KG1 (cell line): ENCODE results near the gene DBH.
"Not testable (repeated sequence)": the region's sequence is repeated elsewhere in the genome, so short reads cannot be mapped to it uniquely, and the experiment has no call there.

Source experiments
- DNase-seq: peaks from one replicate; lab custom pipeline; 2025; lab: John Stamatoyannopoulos, UW

Gene DBH

DNA sequence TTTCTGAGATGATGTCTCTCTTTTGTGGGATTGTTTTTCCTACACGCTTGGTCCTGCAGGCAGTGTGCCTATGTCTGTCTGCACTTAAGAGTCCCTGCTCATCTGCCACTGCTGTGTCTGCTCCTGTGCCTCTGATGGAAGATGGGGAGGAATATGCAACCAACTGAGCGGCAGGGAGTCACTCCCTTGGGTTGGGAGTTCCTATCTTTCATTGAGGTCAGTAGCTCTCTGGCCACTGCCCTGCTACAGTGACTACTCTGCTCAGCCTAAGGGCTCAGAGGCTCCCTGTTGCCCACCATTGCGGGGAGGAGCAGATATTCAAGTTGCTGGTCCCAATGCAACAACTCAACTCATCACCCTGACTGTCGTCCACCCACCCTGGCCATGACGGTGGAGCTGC, 13.6 kb upstream of the DBH start:
- no peak for DNase-seq

DNA sequence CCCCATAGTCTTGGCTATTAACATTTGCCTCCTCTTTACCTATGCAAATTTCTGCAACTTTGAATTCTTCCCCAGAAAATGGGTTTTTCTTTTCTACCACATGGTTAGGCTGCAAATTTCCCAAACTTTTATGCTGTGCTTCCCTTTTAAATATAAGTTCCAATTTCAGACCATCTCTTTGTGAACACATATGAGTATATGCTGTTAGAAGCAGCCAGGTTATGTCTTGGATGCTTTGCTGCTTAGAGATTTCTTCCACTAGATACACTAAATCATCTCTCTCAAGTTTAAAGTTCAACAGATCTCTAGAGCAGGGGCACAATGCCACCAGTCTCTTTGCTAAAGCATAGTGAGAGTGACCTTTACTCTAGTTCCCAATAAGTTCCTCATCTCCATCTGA, 10.2 kb upstream of the DBH start:
- not testable (repeated sequence) for DNase-seq

DNA sequence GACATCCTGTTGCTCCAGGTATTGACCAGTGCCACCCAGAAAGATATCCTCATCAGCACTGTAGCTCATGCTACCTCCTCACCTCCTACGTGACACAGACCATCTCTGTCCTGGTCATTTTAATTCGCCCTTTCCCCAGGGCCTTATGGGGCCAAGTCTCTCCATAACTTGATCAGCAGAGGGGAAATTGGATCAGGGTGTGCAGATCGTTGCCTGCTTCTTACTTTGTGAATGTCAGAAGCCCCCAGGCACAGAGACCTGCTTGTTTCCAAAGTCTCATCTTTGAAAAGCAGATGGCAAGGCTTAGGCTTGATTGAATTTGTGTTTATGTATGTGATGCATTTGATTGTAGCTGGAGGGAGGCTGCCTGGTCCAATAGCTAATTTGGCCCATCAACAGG, 8.8 kb upstream of the DBH start:
- DNase-seq: no peak

DNA sequence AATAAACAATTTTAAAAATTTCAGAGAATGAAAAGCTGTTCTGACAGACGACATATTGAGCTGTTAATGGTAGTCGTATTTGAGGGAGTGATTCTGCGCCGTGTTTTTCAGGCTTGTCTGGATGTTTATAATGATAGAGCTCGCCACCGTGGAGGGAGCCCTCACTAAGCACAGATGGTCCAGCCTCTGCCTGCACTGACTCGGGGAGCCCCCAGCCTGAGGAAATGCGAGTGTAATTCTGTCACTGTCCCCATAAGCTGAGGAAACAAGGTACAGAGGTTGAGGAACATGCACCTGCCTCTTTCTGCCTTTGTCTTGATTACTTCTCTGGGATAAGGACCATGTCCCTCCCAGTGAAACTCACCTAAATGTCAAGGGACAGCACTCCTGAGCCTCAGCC, 7.4 kb upstream of the DBH start:
- no peak for DNase-seq

DNA sequence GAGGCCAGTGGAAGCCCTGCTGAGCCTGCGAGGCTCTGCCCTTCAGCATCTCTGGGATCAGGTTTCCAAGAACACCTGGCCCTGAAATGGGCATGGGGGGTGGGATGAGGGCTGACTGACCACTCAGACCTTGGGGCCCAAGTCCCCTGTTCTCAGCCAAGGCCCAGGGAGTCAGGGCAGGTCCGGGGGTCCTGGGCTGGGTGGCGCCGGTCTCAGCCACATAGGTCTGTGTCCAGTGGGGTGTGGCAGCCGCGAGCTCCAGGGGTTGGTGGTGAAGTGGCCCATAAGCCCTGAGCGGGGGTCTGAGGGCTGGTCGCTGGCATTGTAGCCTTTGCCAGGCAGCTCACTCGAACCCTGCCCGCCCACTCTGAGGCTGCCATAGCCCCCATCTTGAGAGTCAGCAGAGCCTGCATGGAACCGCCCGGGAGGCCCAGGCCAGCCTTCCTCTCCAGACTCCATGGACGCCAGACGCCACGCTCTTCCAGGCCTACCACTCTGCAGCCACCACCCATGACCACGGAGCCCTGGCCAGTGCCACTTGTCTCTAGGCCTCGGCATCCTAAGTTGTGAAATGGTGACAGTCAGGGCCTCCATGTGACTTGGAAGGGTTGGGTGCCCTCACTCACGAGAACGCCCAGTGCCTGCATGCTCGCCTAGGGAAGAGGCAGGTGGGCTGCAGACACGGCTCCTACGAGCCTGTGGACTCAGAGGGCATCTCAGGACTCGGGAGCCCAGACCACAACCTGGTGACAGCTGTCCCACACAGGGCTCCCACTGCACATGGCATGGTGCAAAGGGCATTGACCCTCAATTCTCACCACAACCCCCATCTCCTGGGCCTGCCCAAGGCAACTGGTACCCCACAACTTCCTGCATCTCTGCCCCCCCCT, 6.7 kb upstream of the DBH start:
- DNase-seq: no peak

DNA sequence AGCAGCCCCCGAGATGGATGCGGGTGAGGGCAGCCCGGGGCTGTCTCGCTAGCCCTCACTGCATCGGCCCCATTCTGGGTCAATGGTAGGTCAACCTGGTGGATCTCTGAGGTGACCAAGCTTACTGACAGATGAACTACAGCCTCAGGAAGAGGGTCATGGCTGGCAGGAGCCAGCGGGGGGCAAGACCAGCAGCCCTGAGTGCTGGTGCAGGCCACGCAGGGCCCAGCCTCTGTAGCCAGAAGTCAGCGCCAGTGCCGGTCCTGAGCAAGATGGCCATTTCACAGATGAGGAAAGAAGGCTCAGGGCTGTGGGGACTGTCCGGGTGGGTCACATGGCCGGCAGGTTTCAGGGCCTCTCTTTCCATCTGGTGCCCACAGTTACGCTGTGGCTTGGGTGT, 5.1 kb upstream of the DBH start:
- DNase-seq: no peak

DNA sequence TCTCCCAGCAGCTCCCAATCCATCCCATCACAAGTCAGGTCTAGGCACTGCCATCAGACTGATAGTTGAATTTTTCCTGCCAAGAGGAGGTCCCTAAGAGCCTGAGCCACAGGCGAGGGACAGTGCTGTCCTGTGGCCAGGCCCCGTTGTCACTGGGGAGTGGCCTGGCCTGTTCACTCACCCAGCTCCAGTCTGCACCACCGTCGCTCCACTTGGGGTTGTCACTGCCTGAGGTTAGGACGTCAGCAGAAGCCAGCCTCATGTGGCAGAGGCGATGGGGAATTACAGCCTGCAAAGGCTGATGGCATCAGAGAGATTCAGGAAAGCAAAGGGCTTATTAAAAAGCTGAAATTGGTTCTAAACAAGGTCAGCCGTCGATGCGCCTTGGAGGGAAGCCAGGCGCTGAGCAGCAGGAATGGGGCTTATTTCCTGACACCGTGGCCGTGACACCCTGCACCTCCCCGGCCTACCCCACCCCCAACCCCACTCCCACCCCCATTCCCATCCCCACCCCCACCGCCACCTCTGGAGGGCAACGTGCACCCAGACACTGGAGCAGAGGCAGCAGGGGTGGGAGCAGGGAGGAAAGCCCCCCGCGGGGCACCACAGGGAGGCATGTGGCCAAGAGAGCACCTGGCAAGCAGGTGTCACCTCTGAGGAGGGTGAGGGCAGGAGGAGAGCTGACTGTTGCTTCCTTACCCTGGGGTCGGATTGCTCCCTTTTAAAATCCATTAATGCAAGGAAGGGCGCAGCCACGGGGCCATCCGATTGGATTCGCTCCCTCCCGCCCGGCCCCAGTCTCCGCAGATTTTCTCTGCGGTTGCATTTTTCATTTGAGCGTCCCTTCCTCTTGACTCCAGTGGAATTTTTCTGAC, 3.1 kb upstream of the DBH start:
- DNase-seq: no peak

DNA sequence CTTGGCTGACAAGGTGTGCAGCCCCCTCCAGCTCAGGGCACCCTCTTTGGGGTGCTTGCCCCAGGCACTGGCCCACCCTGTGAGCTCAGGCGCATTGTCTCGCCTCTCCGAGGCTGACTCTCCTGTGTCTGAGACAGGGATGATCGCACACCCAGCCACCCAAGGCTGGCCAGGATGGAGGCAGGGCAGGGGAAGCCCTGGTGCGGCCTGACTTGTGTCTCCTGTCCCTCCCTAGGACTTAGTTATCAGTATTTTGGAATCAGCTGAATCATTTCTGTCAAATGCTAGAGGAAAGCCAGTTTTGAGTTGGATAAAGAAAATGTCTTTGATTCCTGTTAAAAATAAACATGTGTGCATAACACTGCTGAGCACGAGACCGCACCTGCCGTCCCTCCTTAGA, 2.5 kb upstream of the DBH start:
- no peak for DNase-seq

DNA sequence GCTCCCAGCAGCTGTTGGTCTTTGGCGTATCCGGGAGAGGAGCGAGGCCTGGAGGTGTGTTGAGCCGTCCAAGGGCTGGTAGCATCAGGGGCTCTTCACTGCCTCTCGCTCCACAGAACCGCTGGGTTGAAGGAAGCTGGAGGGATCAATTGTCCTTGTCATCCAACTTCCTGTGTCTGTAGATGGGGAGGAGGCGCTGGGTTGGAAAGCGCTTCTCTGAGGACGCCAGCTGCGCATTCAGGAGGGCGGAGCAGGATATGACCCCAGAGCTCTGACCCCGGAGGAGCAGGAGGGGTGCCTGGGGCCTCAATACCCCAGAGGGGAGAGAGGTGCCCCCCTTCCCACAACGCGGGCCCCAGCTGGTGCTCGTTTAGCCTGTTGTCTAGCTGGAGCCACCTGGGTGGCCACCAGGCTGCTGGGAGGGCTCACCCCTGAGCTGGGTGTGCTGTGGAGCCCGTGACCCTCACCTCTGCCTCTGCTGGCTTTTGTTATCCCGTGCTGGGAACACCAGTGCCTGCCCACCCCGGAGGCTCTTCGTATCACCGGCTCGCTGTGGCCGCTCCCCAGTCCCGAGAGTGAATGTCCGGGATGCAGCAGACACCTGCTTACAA, 2.0 kb upstream of the DBH start:
- no peak for DNase-seq

DNA sequence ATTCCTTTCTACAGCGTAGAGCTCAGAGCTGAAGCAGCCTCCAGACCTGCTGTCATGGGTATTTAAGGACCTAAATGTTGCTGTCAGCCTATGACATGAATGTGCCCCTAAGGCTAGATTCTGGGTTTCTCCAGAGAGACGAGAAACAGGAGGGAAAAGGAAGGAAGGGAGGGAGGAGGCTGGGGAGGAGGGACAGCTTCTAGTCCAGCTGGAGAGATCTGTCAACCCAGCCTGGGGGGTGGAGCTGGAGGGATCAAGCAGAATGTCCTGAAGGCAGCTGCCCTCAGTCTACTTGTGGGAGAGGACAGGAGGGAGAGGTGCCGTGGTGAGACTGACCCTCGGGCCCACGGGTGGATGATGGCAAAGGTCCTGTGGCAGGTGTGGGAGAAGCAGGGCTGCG, 1.1 kb upstream of the DBH start:
- no peak for DNase-seq

DNA sequence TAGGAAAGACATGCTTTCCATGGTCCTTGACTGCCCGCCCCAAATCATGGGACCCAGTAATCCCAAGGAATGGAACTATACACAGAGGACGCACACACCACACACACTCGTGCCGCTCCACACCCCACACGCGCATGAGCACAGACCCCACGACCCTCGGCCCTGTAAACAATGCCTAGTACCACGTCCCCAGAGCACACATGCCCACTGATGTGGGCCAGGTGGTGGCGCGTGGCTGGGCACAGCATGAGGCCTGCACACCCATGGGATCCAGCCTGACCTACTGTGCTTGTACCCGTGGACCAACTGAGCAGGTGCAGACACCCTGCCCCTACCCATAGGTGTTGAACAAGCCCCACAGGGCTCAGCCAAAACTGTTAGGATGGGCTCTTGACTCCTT, 739 bp downstream of the DBH start:
- DNase-seq: no peak

DNA sequence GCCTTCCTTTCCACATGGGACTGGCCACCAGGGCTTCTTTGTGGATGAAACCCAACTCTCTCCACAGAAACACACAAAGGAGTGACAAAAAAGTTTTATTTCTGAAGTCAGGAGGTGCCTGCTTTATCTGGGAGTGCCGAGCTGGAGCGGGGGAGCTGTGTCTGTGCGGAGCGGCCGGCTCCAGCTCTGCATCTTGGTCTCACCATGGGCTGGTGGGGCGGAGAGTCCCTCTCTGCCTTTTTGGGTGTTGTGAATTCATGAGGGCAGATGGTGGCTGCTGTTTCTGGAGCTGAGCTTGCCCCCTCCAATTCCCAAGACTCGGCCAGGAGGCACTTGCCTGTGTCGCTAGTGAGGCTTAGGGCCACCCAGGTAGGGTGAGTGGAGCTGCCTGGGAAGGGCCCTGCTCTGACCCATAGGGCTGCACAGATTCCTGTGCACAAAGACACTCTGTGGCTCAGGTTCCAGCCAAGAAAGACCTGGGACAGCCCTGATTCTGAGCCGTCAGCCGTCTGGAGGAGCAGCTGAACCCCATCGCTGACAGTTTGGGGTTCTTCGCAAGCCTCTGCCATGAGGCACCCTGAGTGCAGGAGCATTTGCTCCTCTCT, 1.4 kb downstream of the DBH start:
- DNase-seq: no peak

DNA sequence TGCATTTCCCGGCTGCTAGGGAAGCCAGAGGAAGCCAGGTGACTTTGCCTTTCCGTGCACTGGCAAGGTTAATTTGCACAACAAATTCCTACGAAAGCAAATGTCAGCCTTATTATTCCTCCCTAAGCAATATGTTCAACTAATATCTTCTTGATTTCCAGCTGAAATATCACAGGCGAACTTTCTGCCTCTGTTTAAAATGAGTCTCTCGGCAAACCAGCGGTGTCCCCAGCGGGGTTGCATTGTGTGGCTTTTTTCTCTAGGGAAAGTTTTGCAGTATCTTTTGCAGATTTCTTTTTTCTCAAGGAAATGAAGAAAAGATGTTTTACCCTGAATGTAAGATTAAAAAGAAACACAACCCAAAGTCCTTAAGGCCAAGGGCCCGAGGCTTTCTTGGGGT, 1.9 kb downstream of the DBH start:
- DNase-seq: no peak

DNA sequence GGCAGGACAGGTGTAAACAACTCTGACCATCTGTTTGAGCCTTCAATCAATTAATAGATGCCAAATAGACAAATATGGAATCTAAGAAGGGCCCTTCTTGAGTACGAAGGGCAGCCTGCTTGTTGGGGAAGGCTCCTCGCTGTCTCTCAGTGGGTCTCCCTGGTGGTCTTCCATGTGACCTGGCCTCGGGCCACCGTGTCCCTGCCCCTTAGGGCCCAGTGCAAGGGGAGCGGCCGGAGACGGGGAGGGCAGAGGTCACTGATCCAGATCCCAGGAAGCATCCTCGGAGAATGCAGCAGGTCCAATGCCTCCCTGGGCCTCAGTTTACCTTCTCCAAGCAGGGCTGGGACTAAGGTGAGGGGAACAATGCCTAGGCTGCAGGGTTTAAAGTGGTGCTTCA, 2.5 kb downstream of the DBH start:
- DNase-seq: no peak

DNA sequence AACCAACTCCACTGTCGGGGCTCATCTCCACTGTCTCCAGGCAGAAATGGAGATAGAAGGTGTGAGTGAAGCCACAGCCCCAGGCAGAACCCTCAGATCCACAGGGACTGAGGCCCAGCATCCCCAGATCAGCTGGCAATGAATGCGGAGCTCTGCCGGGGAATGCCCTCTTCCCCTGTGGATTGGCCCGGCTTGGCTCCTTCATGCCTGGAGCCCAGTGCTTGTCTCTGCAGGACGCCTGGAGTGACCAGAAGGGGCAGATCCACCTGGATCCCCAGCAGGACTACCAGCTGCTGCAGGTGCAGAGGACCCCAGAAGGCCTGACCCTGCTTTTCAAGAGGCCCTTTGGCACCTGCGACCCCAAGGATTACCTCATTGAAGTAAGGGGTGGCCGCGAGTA, 3.5 kb downstream of the DBH start:
- DNase-seq: no peak

DNA sequence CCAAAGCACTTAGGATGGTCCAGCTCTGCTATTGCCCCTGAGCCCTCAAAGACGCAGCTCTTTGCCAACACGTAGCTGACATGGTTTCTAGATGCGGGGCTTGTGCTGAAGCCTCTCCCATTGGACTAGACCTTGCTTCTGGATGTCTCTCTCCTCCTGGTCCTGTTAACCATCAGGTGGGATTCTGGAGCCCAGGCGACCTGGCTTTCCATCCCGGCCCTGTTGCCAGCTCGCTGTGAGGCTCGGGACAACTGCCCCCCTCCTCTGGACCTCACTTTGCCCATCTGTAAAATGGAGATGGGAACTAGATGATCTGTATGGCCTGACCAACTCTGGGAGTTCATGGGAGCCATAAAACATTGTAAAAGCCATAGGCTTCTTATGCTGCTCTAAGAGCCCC, 4.0 kb downstream of the DBH start:
- DNase-seq: no peak

DNA sequence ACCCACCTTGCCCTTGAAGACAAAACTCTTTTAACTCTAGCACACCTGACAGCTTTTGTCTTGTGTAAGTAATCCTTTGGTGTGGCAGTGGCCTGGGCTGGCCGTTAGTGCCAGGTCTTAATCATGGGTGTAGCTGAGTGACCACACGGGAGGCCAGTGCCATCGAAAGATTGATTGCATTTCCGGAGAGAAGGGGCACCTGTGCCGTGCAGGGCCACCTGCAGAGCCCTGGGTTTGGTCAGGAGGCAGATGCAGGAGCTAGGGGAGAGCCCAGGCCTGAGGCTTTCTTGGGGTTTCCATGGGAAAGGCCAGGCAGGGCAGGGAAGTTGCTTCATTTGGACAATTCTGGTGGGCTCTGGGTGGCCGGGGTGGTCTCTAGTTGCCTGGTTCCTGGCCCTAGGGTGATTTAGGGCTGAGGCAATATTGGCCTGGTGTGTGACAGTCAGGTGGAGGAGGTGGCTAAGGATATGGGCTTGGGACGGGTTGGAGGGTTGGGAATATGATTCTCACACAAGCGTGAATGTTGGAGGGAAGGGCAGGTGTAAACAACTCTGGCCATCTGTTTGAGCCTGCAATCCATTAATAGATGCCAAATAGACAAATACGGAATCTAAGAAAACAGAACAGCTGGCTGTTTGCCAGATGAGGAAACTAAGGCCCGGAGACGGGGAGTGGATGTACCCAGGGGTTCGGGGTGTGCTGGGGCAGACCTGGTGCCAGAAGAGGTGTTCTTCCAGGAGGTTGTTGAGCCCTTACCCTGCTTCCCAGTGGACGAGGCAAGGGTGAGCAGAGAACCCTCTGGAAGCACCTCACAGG, 4.6 kb downstream of the DBH start:
- no peak for DNase-seq

DNA sequence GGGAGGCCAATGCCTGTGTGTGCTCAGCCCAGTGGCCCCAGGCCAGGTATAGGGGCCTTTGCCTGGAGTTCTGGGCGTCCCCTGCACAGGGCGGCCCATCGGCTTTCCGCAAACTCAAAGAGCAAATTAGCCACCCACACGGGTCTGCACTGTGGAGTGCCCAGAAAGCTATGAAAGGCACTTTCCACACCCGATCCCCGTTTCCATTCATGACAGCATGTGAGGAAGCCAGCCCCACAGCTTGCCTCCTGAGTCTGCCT, 5.2 kb downstream of the DBH start:
- no peak for DNase-seq

DNA sequence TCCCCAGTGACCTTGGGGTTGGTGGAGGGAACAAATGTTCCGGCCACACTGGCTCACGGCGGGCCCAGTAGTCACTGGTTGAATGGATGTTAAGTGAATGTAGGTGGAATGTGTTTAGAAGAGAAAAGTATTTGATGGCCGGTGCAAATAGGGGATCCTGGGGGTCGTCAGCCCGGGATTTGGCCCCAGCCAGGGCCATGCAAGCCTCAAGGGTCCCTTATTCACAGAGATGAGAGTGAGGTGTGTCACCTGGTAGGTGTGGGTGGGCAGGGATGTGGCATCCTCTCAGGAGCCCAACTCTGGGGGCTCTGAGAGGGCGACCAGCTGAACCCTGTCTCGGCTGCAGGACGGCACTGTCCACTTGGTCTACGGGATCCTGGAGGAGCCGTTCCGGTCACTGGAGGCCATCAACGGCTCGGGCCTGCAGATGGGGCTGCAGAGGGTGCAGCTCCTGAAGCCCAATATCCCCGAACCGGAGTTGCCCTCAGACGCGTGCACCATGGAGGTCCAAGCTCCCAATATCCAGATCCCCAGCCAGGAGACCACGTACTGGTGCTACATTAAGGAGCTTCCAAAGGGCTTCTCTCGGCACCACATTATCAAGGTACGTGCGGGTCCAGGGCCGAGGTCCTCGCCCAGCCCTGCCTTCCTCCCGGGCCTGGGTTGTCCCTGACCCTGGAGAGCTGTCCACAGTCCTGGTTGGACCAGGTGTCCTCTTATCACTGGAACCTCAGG, 5.9 kb downstream of the DBH start:
- no peak for DNase-seq

DNA sequence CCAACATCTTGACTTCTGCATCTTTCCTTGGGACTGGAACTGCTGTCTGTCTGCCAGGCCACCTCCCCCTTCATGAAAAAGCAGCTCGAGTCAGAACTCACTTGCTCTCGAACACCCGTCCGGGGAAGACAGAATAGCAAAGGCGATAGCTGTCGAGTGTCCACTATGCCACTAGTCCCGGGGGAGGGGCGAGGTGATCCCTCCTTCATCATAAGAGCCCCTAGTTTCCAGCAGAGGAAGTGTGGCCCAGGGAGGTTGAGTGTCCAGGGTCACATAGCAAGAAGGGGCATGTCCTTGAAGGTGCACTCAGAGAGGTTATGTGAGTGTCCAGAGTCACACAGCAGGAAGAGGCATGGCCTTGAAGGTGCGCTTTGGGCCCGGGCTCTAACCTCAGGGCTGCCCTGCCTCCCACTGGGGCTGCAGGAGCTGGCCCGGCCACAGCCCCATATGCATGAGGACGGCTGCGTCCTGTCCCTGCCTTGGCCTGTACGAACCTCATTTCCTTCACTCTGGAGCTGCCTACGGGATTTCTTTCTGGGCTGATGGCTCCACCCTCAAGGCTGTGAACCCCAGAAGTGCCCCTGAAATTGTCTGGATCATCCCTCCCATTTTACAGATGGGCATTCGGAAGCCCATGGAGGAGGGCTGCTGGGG, 6.7 kb downstream of the DBH start:
- DNase-seq: no peak

DNA sequence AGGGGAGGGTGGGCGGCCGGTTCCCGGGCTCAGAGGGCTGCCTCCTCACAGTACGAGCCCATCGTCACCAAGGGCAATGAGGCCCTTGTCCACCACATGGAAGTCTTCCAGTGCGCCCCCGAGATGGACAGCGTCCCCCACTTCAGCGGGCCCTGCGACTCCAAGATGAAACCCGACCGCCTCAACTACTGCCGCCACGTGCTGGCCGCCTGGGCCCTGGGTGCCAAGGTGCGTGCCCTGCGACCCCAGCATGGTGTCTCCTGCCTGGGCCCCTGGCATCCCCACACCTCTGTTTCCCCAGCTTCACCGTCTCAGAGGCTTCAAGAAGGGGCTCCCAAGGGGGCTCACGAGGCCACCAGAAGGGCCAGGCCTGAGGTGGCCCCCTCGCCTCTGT, 7.2 kb downstream of the DBH start:
- no peak for DNase-seq
